Keratinocyte (primary cell): ENCODE data around the gene AKNA.

Experiments used
- CTCF ChIP-seq, 3 experiments: IDR thresholded peaks in 1 of 3; conservative IDR thresholded peaks in 1 of 3; optimal IDR thresholded peaks in 1 of 3; 2 replicates in 2 of 3; 3 replicates in 1 of 3; pipeline versions ENCODE3 to v1.5.1; 2011; ENCODE audit warnings: low read length in 3 of 3, mild to moderate bottlenecking in 3 of 3, moderate library complexity in 2 of 3, control low read depth in 1 of 3, inconsistent platforms in 1 of 3; ENCODE audit not compliant: insufficient read depth in 2 of 3; ENCODE audit errors: extremely low read depth in 1 of 3
- EZH2 ChIP-seq: IDR thresholded peaks from one replicate; pipeline ENCODE4 v1.6.1; 2012; ENCODE audit warnings: inconsistent platforms, mild to moderate bottlenecking, low read length, moderate library complexity

DNA sequence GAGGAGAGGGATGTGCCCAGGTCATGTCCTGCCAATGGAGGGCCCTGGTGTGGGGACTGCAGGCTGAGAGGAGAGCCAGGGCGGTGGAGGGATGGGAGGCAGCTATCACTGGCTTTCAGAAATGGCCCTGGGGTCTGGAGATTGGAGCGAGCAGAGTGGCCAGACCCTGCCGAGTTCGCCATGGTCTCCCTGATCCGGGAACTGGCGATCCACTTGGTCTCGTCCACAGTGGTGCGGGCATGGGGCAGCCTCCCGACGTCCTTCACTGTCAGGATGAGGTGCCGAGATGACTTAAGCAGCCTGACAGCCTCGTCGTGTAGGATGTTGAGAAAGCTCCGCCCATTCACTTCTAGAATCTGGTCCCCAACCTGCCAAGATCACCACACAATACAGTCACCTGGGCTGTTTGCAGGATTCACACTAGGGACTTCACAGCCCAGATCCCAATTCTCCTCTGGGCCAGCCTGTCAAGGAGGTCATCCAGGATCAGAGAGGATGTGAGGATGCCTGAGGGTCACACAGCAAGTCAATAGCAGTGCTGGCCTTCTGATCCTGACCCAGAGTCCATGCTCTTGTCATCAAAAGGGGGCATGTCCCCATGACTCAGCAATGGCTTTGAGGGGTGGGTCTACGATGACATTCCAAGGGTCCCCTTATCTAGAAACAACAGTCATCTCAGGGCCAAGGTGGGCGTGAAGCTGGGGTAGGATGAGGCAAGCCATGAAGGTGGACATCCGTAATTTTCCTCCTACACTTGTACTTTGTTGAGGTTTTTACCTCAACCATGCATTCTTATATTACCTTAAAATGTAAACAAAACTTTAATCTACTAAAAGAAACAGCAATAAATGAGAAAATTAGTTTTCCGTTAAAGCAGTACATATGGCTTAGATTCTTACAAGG is 38.5 kb upstream of the AKNA start:
- TF ChIP-seq CTCF (optimal IDR thresholded peaks at IDR 0.05 in 1 of 3, IDR thresholded peaks at IDR 0.05 in 1 of 3, conservative IDR thresholded peaks at IDR 0.05 in 1 of 3; ENCODE audit: extremely low read depth in 1 of 3, insufficient read depth in 2 of 3, low read length in 3 of 3) (no peak), EZH2 (no peak)
